AG04450 (cell line): ENCODE data around the gene C10orf53. TPM values are rescaled to one million over a fixed set of nuclear protein-coding genes. Genes with fewer than 3 reads are reported as not detected.

ENCODE experiments used
- CTCF ChIA-PET: fragments of 300-600, 350-600 bp; formaldehyde crosslinking; extraction: SDS; loops from one replicate; lab custom pipeline; 2022; ENCODE audit warnings: antibody characterized with exemption, inconsistent platforms; lab: Charles Lee
- POLR2A ChIA-PET: fragments of 350-600 bp; formaldehyde crosslinking; extraction: SDS; loops from one replicate; lab custom pipeline; 2021; ENCODE audit warnings: antibody characterized with exemption, inconsistent platforms; lab: Yijun Ruan, JAX
- DNase-seq: peaks from one replicate; pipeline ENCODE4 v3.0.0-alpha.2; 2011; ENCODE audit warnings: low read depth, low spot score
- H3K27ac ChIP-seq: one replicate; pipeline ENCODE4 v1.5.1; 2012; ENCODE audit warnings: low read depth, low read length, control low read depth
- H3K27me3 ChIP-seq: one replicate; pipeline ENCODE4 v1.6.0; 2012; ENCODE audit warnings: low read length; ENCODE audit not compliant: control insufficient read depth, insufficient read depth
- H3K4me3 ChIP-seq: 2 replicates; pipeline ENCODE4 v1.5.1; 2011; ENCODE audit warnings: mild to moderate bottlenecking, low read depth, low read length, control low read depth
- H3K9me3 ChIP-seq: 2 replicates; pipeline ENCODE4 v1.5.1; 2012; ENCODE audit warnings: low read length; ENCODE audit not compliant: control insufficient read depth, insufficient read depth
- polyA plus RNA-seq: library from polyadenylated mRNA; depleted of rRNA; stranded (reverse); fragments of >200 nt; gene quantifications from 2 replicates; pipeline ENCODE4 v1.2.3, GENCODE V29; 2011
- TF ChIP-seq, protein P1 (sequence below): IDR thresholded peaks from 2 replicates; pipeline ENCODE4 v1.5.1; 2011; ENCODE audit warnings: low read depth, low read length, control low read depth, inconsistent platforms

Gene C10orf53
- polyA plus RNA-seq, 1 experiment = not detected

DNA sequence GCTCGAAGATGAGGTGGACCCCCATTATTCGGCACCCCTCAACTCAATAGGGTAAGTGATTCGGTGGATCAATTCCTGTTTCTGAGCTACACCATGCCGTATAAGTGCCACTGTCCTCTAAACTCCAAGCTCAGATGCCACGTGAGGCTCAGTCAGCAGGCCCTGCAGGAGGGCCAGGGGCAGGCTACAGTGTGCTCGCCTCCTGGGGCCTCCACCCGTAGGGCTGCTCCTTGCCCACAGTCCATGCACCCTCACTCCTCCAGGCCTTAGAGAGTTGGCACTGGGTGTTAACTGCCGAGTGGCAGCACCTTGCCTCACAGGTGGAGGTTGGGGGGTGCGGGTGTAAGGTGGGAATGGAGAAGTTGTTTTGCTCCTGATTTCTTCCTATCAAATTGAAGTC, 12.1 kb downstream of the C10orf53 start:
- H3K27me3 ChIP-seq = peaks cover 53% of the 10 kb centered on the region
- DNase-seq = no peak
- TF ChIP-seq, protein P1, sequence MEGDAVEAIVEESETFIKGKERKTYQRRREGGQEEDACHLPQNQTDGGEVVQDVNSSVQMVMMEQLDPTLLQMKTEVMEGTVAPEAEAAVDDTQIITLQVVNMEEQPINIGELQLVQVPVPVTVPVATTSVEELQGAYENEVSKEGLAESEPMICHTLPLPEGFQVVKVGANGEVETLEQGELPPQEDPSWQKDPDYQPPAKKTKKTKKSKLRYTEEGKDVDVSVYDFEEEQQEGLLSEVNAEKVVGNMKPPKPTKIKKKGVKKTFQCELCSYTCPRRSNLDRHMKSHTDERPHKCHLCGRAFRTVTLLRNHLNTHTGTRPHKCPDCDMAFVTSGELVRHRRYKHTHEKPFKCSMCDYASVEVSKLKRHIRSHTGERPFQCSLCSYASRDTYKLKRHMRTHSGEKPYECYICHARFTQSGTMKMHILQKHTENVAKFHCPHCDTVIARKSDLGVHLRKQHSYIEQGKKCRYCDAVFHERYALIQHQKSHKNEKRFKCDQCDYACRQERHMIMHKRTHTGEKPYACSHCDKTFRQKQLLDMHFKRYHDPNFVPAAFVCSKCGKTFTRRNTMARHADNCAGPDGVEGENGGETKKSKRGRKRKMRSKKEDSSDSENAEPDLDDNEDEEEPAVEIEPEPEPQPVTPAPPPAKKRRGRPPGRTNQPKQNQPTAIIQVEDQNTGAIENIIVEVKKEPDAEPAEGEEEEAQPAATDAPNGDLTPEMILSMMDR = no peak
- CTCF ChIA-PET = no interaction called here
- no peak overlapping the region for H3K27ac ChIP-seq
- H3K4me3 ChIP-seq = no peak overlapping the region
- no peaks in the 10 kb centered on the region for H3K9me3 ChIP-seq
- POLR2A ChIA-PET = no interaction called here

DNA sequence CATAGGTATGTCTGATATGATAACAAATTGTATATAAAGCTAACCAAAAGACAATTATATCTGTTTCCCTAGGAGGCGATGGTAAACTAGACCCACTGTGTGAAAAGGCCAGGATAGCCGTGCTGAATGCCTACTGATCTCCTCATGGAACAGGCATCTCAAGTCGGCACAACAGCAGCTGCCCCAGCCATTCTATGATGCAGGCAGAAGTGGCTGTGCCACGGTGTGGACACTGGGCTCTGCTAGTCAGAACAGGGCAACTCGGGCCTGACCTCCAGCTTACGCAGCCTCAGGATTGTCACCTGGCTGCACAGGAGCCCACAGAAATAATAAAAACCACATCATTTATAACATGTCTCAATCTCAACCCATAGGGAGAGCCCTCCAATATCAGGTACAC, 15.0 kb downstream of the C10orf53 start:
- peaks cover 33% of the 10 kb centered on the region for H3K27me3 ChIP-seq
- no peak overlapping the region for H3K4me3 ChIP-seq
- no peak for DNase-seq
- TF ChIP-seq, protein P1 = no peak
- ChIA-PET CTCF (no interaction called here), POLR2A (no interaction called here)
- no peak overlapping the region for H3K27ac ChIP-seq
- no peaks in the 10 kb centered on the region for H3K9me3 ChIP-seq

DNA sequence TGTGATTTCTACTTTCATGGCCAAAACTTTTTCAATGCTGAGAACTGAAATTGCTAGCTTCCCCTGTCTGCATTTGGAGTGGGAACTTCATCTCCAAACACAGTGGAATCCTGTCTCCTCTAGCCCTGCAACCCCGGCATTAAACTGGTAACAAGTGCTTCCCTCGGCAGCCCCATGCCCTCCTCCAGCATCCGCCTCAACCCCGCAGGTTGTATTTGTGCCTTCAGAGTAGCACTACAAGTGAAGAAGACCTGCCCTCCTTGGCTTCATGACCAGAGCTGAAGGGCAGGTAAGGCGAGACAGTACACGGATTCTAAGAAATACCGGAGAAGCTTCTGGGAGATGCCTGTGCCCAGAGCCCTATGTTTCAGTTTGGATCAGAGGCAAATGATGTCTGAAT, 16.9 kb downstream of the C10orf53 start:
- Histone ChIP-seq H3K4me3 (no peak overlapping the region), H3K27me3 (peaks cover 22% of the 10 kb centered on the region), H3K27ac (no peak overlapping the region), H3K9me3 (no peaks in the 10 kb centered on the region)
- DNase-seq = no peak
- CTCF ChIA-PET = no interaction called here
- POLR2A ChIA-PET = no interaction called here
- TF ChIP-seq, protein P1 = no peak

DNA sequence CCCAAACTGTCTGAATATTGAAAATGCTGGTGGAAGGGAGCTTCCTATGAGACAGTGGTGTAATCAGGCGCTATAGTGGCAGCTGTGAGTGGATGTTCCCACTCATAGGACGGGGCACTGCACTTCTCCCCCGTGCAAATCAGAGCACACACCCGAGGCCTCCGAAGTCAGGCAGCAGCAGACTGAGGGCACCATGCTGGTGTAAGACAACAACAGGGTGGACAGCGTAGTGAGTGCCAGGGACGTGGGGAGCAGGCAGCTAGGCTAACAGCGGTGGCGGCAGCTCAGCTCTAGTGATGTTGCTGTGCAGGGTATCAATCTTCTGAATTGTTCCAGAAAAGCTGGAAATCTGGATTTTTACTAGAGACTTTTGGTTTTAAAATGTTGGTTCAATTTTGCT, 19.2 kb downstream of the C10orf53 start:
- POLR2A ChIA-PET = no interaction called here
- CTCF ChIA-PET = no interaction called here
- DNase-seq = no peak

DNA sequence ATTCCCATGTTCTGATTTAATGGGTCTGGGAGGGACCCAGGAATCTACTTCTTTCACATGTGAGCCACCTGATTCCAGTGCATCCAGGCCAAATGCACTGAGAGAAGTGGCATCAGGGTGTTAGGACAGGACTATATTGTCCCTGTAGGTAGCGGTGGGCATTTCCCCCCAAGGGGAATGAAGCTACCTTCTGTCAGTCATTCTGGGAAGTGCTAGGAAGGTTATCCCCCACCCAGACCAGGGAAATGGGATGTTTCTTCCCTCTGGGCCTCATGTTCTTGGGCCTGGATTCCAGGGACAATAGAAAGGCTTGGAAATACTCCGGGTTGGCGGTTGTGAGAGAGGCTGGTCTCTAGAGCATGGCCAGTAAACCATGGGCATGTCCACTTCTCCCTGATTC, 20.8 kb downstream of the C10orf53 start:
- TF ChIP-seq, protein P1 = no peak
- Histone ChIP-seq H3K27me3 (peaks cover 6% of the 10 kb centered on the region), H3K4me3 (no peak overlapping the region), H3K27ac (no peak overlapping the region), H3K9me3 (no peaks in the 10 kb centered on the region)
- no peak for DNase-seq
- ChIA-PET CTCF (no interaction called here), POLR2A (no interaction called here)

More for the DNA sequence above, 19.2 kb downstream of the C10orf53 start:
- no peaks in the 10 kb centered on the region for H3K9me3 ChIP-seq
- no peak overlapping the region for H3K27ac ChIP-seq
- TF ChIP-seq, protein P1 = no peak
- H3K4me3 ChIP-seq = no peak overlapping the region
- H3K27me3 ChIP-seq = peaks cover 7% of the 10 kb centered on the region
